GM19468 (cell line): ENCODE measurements around the gene TPSG1.
"Not testable (repeated sequence)": the region's sequence is repeated elsewhere in the genome, so short reads cannot be mapped to it uniquely, and the experiment has no call there.

Experiments used
- ATAC-seq: cut with Tn5 transposase; IDR thresholded peaks from one replicate; pipeline ENCODE4 v1.9.1; 2021; ENCODE audit warnings: mild to moderate bottlenecking, moderate library complexity, moderate number of reproducible peaks; ENCODE audit not compliant: unreplicated experiment; ENCODE audit errors: extremely low read depth

TPSG1 gene

DNA sequence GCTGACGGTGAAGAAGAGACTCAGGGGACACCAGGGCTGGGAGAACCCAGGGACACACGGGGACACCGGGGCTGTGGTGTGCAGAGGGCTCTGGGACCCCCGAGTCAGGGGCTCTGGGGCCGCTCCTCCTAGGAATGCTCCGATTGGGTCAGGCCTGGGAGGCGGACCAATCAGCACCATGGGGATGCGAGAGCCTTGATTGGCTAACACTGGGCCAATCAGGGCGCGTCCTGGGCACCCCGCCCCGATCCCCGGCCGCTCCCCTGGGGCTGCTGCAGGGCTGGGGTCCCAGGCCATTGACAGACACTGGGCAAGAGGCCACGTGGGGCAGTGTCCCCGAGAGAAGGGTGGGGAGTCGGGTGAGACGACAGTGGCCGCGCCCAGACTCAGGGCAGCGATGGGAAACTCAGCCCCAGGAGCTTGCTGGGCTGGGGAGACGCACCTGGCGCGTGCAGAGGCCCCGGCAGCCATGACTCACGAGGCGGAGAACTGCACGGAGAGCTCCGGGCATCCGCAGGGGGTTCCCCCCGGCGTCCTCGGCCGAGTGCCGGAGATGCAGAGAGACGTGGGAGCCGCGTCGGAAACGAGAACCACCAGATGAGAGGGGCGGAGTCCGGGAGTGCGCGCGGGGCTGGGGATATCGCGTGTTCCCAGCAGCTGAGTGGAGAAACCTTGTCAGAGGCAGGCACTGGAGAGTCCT, 7.1 kb upstream of the TPSG1 start:
- not testable (repeated sequence) for ATAC-seq

DNA sequence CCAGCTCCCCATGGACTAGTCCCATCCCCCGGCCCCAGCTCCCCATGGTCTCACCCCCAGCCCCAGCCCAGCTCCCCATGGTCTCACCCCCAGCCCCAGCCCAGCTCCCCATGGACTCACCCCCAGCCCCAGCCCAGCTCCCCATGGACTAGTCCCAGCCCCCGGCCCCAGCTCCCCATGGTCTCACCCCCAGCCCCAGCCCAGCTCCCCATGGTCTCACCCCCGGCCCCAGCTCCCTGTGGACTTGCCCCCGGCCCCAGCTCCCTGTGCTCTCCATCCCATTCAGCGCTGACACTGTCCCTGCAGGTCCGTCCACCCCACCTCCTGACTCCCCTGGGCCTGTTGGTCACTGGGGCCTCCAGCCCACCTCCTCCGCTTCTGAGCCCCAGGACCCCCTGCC, 6.2 kb upstream of the TPSG1 start:
- not testable (repeated sequence) for ATAC-seq

DNA sequence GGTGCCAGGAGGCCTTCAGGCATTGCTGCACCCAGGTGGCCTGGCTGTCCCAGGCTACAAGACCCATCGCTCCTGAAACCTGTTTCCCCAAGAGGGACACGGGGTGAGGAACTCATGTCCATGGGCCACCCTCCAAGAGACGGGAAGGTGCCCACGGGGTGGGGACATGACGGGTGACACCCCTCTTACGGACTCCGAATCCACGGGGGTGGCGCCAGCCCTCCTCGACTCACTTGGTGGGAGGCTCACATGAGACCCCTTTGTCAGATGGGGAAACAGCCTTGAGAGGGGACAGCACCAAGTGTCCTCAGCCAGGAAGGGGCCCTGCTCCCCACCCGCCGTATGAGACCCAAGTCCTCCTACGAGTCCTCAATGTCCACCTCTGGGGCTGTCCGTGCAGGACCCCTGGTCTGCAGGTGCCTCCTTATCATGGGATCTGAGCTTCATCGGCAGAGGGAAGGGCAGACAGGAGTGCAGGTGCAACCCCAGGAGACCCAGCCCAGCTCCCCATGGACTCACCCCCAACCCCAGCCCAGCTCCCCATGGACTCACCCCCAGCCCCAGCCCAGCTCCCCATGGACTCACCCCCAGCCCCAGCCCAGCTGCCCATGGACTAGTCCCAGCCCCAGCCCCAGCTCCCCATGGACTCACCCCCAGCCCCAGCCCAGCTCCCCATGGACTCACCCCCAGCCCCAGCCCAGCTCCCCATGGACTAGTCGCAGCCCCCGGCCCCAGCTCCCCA, 5.6 kb upstream of the TPSG1 start:
- ATAC-seq, result not testable (repeated sequence)

DNA sequence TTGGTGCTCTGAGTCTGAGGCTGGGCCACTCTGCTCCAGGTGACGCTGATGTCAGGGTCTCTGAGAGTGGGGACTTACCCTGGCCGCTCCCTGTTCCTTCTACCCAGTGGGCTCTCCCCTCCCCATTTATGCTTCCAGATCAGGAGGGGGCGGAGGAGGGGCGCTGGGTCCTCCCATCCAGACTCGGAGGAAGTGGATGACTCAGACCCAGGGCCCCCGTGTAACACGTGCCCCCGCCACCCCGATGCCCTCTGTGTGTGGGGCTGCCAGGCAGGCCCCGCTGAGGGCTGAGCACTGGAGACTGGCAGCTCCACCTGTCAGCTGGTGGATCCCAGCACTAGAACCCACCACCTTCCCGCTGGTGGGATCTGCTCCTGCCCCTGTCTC, 5.0 kb upstream of the TPSG1 start, which contains the start of gene TPSB2:
TPSB2 (minus strand) TSS at position 101 of the 387 bp plus-strand sequence. CDS start 233 bp downstream, outside the sequence.
- not testable (repeated sequence) for ATAC-seq

DNA sequence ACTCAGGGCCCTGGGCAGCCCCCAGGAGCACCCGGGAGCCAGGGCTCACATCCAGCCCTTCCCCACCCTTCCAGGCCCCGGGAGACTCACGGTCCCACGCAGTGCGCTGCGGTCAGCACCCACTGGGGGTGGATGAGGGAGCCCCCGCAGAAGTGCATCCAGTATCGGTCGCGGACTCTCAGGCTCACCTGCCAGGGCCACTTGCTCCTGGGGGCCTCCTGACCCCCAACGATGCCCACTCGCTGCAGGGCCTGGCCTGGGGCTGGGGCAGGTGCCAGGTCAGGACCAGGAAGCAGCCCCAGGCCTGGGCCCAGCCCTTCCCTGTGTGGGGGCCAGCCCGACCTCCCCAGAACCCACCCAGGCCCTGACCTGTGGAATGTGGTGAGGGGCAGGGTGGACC, 4.4 kb upstream of the TPSG1 start:
- not testable (repeated sequence) for ATAC-seq

DNA sequence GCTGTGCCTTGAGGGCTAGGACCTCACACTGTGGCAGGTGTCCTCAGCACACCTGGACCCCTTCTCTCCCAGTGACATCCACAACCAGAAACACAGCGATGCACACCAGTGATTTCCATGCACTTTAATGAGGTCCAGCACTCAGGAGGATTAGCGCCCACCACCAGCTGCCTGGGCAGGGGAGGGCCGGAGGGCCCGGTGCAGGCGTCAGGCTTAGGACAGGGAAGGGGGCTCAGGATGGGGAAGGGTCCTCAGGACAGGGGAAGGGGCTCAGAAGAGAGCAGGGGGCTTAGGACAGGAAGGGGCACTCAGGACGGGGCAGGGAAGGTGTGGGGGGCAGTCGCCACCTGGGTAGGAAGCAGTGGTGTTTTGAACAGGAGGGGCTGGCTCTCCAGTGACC, 3.2 kb upstream of the TPSG1 start:
- ATAC-seq, result not testable (repeated sequence)

DNA sequence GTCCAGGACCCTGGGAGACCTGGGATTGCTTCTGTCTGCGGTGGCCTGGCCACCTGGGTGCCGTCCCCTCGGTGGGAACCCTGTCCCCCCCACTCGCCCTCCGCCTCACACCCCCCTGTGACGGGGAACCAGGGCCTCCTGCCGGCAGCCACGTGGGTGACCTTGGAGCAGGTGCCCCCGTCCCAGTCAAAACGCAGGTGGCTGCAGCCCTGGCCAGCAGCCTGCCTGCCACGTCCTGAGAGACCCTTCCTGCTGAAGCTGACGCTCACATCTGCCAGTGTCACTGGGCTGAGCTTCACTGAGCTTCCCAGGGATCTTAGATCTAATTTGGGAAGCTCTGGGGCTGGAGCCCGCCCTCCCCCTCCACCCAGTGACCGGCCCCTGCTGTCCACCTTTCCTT, 1.6 kb upstream of the TPSG1 start:
- not testable (repeated sequence) for ATAC-seq

DNA sequence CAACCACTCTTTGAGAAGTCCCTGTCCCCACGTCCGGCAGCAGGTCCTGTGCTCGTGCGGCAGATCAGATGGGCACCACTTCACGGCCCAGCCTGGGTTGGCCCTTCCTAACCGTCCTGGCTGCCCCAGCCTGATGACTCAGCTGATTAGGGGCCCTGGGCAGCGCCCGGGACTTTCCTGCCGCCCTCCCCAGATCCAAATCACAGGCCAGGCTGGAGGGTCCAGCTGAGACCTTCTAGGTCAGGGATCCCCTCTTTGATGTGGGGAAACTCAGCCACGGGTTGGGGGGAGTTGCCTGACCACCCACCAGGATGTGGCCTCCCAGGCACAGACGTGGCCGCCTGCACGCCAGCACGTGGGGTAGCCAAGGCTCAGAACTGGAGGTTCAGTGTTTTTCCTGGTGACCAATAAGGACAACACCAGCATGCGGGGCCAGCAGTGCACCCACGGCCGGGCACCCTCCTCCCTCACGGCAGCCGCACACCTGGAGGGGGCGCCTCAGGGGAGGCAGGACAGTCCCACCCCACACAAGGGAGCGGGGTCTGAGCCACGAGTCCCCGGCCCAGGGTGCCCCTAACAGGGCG, 752 bp upstream of the TPSG1 start:
- ATAC-seq, result not testable (repeated sequence)

DNA sequence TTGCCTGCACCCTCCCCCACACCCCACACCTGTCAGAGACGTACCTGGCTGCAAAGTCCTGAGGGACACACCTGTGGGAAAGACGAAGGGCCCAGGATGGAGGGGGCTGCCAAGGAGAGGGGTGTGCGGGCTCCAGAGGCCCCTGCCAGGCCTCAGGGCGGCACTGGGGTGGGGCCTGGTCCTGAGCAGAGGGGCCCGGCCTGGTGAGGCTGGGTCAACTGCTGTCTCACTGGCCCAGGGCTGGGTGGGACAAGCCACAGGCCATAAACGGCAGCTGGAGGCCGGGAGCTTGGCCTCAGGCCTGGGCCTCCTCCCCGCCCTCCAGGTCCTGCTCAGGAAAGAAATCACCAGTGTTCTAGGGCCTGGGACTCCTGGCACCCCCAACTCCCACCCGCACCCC, 510 bp downstream of the TPSG1 start:
- no peak for ATAC-seq

DNA sequence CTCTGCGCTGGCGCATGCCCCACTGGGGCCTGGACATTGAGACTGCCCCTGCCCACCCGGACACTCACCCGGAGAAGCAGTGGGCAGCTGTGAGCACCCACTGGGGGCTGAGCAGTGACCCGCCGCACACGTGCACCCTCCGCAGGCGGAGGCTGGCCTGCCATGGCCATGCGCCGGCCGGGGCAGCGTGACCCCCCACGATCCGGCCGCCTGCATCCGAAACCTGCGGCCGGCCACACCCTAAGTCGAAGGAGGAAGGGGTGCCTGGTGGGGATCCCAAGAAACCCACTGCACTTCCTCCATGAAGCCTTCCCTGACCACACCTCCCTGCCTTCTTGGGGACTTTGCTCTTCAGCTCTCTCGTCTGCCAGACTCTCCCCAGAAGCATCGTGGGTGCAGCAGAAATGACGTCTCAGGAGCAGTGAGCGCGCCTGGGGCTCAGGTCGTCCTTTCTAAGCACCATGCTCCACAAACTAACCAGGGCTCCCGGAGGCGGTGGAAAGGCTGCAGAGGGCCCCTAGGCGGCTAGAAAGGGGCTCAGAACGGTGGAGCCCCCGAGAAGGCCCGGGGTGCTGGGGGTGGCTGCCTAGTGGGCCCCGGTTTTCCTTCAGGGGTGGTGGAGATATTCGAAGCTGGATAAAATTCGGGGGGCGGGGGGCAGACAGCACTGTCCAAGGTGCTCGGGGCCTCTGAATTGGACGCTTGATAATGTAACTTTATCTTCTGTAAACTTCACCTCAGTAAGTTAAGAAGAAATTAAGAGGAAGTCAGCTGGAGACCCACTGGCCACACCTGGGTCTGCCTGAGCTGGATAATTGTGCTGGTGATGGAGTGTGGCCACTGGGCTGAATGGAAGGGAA, 1.5 kb downstream of the TPSG1 start:
- ATAC-seq, result no peak

DNA sequence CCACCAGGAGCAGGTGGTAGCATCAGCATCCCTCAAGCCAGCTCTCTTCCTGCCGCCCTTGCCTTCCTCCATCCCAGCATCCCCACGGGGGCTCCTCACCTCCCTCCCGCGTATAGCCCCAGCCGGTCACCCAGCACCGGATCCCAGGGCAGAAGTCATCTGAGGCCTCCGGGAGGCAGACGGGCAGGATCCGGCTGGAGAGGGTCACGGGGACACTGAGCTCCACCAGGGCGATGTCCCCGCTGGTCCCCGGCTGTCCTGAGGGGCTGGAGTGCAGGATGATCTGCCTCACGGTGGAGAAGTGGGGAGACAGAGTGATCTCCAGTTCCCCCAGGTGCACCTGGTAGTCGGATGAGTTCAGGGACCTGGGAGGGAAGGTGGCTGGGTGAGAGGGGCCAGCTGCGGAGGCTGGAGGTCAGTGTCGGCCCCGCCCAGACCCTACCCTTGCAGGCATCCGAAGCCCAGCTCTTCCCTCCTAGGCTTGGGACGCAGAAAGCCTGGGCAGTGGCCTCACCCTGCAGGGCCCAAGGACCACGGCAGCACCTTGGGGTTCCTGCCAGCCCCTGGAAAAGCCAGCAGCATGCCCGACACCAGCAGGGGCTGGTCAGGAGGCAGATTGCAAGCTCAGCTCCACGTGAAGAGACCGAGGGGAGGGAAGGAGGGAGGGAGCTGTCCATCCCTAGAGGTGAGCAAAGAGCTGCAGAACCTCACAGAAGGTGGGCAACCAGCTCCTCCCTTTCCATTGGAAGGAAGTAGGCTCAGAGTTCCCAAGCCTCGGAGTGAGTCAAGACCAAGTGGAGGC, 2.3 kb downstream of the TPSG1 start:
- ATAC-seq, result no peak

DNA sequence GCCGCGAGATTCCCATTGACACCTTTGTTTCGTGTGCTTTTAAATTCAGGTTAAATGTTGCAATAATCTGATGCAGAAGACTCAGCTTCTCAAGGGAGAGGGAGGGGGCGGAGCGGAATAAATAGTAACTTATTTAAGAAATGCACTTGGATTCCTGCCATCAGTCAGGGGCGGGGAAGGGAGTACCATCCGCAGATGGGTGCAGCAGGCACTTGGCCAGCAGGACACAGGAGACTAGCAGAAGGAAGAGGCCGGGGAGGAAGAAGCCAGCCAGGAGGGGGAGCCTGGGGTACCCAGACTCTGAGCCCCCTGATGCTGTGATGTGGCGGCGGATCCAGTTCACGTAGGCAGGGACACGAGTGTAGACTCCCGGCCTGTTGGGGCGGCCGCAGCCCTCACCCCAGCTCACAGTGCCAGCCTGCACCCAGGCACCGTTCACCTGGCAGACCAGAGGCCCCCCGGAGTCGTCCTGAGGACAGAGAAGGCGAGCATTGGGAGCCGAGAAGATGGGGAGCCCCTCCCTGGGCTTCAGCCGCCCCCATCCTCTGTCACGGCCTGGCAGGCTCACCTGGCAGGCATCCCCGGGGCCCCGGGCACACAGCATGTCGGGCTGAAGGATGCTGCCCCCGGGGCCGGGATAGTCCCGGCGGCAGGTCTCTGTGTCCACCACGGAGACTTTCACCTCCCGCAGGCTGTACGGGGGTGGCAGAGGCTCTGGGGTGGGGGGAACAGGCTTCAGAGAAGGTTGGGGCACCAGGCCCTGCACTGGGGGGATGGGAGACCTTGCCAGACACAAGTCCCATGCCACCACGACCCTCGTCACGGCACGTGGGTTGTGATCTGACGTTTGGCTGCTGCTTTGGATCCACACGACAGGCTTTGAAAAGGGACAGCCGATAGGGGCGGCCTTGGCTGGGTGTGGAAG, 3.2 kb downstream of the TPSG1 start:
- no peak for ATAC-seq

DNA sequence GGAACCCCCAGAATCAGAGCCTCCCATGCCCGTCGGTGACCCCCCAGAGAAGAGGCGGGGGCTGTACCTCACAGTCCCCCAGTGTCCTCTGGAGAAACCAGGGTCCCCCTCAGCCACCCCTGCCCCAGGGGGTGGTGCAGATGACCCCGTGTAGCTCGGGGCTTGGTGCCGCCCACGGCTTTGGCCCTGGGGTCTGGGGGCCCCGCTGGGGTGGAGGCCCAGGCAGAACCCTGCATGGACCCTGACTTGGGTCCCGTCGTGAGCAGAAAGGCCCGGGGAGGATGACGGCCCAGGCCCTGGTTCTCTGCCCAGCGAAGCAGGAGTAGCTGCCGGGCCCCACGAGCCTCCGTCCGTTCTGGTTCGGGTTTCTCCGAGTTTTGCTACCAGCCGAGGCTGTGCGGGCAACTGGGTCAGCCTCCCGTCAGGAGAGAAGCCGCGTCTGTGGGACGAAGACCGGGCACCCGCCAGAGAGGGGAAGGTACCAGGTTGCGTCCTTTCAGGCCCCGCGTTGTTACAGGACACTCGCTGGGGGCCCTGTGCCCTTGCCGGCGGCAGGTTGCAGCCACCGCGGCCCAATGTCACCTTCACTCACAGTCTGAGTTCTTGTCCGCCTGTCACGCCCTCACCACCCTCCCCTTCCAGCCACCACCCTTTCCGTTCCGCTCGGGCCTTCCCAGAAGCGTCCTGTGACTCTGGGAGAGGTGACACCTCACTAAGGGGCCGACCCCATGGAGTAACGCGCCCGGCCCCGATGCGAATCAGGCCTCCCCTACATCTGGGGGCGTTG, 4.0 kb downstream of the TPSG1 start:
- ATAC-seq, result no peak

DNA sequence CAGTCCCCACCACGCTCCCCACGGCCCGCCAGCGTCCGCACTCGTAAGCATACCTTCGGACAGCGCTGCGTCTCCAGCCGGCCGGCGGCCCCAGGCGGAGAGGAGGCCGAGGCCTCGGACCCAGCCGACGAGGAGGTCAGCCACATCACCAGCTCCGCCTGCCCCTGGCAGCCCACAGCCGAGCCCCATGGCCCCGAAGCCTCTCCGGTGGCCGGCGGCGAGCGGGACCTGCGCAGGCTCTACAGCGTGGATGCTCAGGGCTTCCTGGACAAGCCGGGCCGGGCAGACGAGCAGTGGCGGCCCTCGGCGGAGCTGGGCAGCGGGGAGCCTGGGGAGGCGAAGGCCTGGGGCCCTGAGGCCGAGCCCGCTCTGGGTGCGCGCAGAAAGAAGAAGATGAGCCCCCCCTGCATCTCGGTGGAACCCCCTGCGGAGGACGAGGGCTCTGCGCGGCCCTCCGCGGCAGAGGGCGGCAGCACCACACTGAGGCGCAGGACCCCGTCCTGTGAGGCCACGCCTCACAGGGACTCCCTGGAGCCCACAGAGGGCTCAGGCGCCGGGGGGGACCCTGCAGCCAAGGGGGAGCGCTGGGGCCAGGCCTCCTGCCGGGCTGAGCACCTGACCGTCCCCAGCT, 4.9 kb downstream of the TPSG1 start:
- ATAC-seq, result no peak

DNA sequence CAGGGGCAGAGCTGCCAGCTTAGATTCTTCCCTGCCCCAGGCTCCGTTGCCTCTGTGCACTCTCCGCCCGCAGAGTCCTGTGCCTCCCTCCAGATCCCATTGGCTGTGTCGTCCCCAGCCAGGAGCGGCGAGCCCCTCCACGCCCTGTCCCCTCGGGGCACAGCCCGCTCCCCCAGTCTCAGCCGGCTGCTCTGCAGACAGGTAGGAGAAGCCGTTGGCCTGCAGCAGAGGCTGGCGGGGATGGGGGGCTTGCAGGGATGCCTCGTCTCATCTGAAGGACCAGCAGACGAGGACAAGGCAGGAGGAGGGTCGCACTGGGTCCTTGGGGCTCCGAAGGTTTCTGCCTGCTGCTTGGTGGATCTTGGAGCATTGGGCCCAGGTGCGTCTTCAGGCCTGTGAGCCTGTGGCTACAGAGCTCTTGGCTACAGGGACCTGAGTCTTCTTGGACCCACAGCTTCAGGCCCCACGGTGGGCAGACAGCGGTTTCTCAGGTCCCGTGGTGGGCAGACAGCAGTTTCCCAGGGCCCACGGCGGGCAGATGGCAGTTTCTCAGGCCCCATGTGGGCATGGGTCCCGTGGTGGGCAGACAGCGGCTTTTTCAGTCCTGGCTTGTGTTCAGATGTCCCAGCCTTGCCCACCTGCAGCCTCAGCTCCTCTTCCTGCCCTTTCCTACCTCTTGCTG, 6.0 kb downstream of the TPSG1 start:
- no peak for ATAC-seq

DNA sequence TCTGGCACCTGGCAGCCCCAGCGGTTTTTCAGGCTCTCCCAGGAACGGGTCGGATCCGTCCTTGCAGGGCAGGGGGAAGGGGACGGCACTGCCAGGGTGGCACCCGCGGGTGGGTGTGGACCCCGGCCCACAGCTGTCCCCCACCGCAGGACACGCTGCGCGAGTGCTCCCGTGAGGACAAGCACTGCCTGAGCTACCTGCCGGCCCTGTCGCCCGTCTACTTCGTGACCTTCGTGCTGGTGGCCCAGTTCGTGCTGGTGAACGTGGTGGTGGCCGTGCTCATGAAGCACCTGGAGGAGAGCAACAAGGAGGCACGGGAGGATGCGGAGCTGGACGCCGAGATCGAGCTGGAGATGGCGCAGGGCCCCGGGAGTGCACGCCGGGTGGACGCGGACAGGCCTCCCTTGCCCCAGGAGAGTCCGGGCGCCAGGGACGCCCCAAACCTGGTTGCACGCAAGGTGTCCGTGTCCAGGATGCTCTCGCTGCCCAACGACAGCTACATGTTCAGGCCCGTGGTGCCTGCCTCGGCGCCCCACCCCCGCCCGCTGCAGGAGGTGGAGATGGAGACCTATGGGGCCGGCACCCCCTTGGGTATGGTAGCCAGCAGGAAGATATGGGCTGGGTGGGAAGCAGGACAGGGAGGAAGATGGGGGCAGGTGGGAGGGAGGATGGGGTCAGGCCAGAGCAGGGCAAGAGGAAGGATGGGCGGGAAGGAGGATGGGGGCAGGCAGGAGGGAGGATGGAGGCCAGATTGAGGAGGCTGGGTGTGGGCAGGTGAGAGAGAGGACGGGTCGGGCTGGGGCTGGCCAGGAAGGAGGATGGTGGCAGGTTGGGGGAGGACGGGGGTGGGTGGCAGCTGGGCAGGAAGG, 6.8 kb downstream of the TPSG1 start:
- ATAC-seq, result no peak
